Liver (tissue), 9 donors: ENCODE measurements around the gene E2F3. TPM values are rescaled to one million over a fixed set of nuclear protein-coding genes. Genes with fewer than 3 reads are reported as not detected.

Source experiments
- DNase-seq: peaks from one replicate; pipeline ENCODE4 v3.0.0-alpha.2; 2017; ENCODE audit warnings: low spot score
- H3K27ac ChIP-seq, 2 donors: one replicate each; pipeline ENCODE4 v1.7.0; 2013; ENCODE audit warnings: inconsistent platforms in 2 of 2, low read length in 2 of 2, control low read depth in 1 of 2, low read depth in 1 of 2, mild to moderate bottlenecking in 1 of 2
- H3K27me3 ChIP-seq, 4 donors: one replicate each; pipeline versions ENCODE4 v1.6.1 to v1.7.0; 2013; ENCODE audit warnings: low read length in 3 of 4, inconsistent platforms in 1 of 4, mild to moderate bottlenecking in 1 of 4, moderate library complexity in 1 of 4; ENCODE audit not compliant: control insufficient read depth in 4 of 4, insufficient read depth in 4 of 4
- H3K36me3 ChIP-seq, 4 donors: one replicate each; pipeline versions ENCODE4 v1.6.1 to v1.7.0; 2013; ENCODE audit warnings: low read length in 3 of 4, mild to moderate bottlenecking in 3 of 4, low read depth in 1 of 4, moderate library complexity in 1 of 4; ENCODE audit not compliant: control insufficient read depth in 4 of 4, insufficient read depth in 3 of 4
- H3K4me1 ChIP-seq, 4 donors: one replicate each; pipeline versions ENCODE4 v1.6.1 to v1.7.0; 2013; ENCODE audit warnings: low read length in 3 of 4, mild to moderate bottlenecking in 3 of 4, moderate library complexity in 1 of 4; ENCODE audit not compliant: control insufficient read depth in 4 of 4, insufficient read depth in 4 of 4
- H3K4me3 ChIP-seq, 3 donors: one replicate each; pipeline versions ENCODE4 v1.6.1 to v1.7.0; 2013; ENCODE audit warnings: low read length in 3 of 3, control low read depth in 1 of 3, low read depth in 1 of 3, mild to moderate bottlenecking in 1 of 3
- H3K9ac ChIP-seq, 2 donors: one replicate each; pipeline ENCODE4 v1.7.0; 2013; ENCODE audit warnings: low read length in 2 of 2, mild to moderate bottlenecking in 2 of 2, moderate library complexity in 2 of 2, control low read depth in 1 of 2, low read depth in 1 of 2
- H3K9me3 ChIP-seq, 4 donors: one replicate each; pipeline versions ENCODE4 v1.6.1 to v1.7.0; 2013; ENCODE audit warnings: low read length in 3 of 4; ENCODE audit not compliant: control insufficient read depth in 4 of 4
- CTCF ChIP-seq: fragments of 150-350 bp; IDR thresholded peaks from 2 replicates; pipeline ENCODE4 v1.5.1; 2017; ENCODE audit warnings: improper control_type of control experiment, low read depth, low read length; ENCODE audit not compliant: missing input control
- EGR1 ChIP-seq, 2 donors: IDR thresholded peaks; 2 replicates each; pipeline ENCODE4 v1.6.1; 2016 to 2018; ENCODE audit warnings: antibody characterized with exemption in 2 of 2, low read depth in 2 of 2
- FOXA1 ChIP-seq: IDR thresholded peaks from 2 replicates; pipeline ENCODE4 v1.6.1; 2016; ENCODE audit warnings: antibody characterized with exemption
- FOXA2 ChIP-seq: IDR thresholded peaks from 2 replicates; pipeline ENCODE4 v1.6.1; 2016; ENCODE audit warnings: antibody characterized with exemption
- GABPA ChIP-seq, 2 donors: IDR thresholded peaks in 1 of 2; conservative IDR thresholded peaks in 1 of 2; 2 replicates each; pipeline ENCODE4 v1.6.1; 2016; ENCODE audit warnings: antibody characterized with exemption in 2 of 2, mild to moderate bottlenecking in 1 of 2, moderate library complexity in 1 of 2
- HNF4A ChIP-seq, 2 donors: conservative IDR thresholded peaks; 2 replicates each; pipeline ENCODE4 v1.6.1; 2016; ENCODE audit warnings: antibody characterized with exemption in 2 of 2, mild to moderate bottlenecking in 2 of 2
- HNF4G ChIP-seq: IDR thresholded peaks from 2 replicates; pipeline ENCODE4 v1.6.1; 2016; ENCODE audit warnings: antibody characterized with exemption
- JUND ChIP-seq, 2 donors: IDR thresholded peaks; 2 replicates each; pipeline ENCODE4 v1.6.1; 2016; ENCODE audit warnings: antibody characterized with exemption in 2 of 2
- MAX ChIP-seq: IDR thresholded peaks from 2 replicates; pipeline ENCODE4 v1.6.1; 2016; ENCODE audit warnings: antibody characterized with exemption
- NR2F2 ChIP-seq: IDR thresholded peaks from 2 replicates; pipeline ENCODE4 v1.6.1; 2016; ENCODE audit warnings: antibody characterized with exemption
- REST ChIP-seq: IDR thresholded peaks from 2 replicates; pipeline ENCODE4 v1.6.1; 2016; ENCODE audit warnings: antibody characterized with exemption, mild to moderate bottlenecking
- RXRA ChIP-seq, 2 donors: IDR thresholded peaks; 2 replicates each; pipeline ENCODE4 v1.6.1; 2017 to 2018; ENCODE audit warnings: antibody characterized with exemption in 2 of 2, mild to moderate bottlenecking in 1 of 2
- SP1 ChIP-seq: IDR thresholded peaks from 2 replicates; pipeline ENCODE4 v1.6.1; 2018; ENCODE audit warnings: antibody characterized with exemption, mild to moderate bottlenecking
- TAF1 ChIP-seq: conservative IDR thresholded peaks from 2 replicates; pipeline ENCODE4 v1.6.1; 2016; ENCODE audit warnings: antibody characterized with exemption, mild to moderate bottlenecking
- WGBS: extraction: QIAGEN DNeasy Blood & Tissue Kit; methylation state at CpG from one replicate; pipeline ENCODE4 v1.1.7; 2013; 5-methylcytosine and 5-hydroxymethylcytosine counted together
- polyA plus RNA-seq, 2 donors: library from polyadenylated mRNA; stranded (reverse) in 1 of 2; unstranded in 1 of 2; fragments of 200-250 nt in 1 of 2; fragments of >200 nt in 1 of 2; fragmentation: Nextera tagmentation in 1 of 2; extraction: Ambion mirVana in 1 of 2; gene quantifications; one replicate each; pipeline versions ENCODE4 v1.2.1 to v1.2.3, GENCODE V29; 2013 to 2015
- total RNA-seq, 2 donors: library from RNA; depleted of rRNA; stranded (reverse); fragments of >200 nt; gene quantifications; one replicate each; pipeline ENCODE4 v1.2.3, GENCODE V29; 2014
- TF ChIP-seq, protein P1 (sequence below): IDR thresholded peaks from 2 replicates; pipeline ENCODE4 v1.6.1; 2016; ENCODE audit warnings: antibody characterized with exemption
- TF ChIP-seq, protein P2 (sequence below): IDR thresholded peaks from 2 replicates; pipeline ENCODE4 v1.6.1; 2016; ENCODE audit warnings: antibody characterized with exemption
- donor health status: healthy.
- donor health status: healthy.
- donor health status: healthy.
- donor health status: healthy.
- donor health status: healthy.

E2F3 gene
- total and polyA plus RNA-seq, 4 donors: 1.4 to 5.0 (median 1.9) TPM

DNA sequence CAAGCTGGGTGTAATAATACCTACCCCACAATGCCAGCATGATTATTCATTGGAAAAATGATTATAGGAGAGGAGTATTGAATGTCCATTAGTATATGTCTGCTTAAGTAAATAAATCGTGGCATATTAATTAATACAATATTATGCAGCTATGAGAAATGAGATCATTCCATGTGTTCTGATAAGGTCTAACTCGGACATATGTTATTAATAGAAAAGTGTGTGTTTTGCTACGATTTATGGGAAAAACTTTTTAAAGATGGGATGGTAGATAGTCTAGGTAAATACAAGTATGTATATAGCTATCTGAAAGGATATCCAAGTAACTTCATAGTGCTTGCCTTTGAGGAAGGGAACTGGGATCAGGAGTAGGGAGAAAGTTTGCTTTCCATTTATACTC, 71.1 kb downstream of the E2F3 start:
- WGBS: 94% methylated on average over 3 of the region's 3 CpGs
- DNase-seq: no peak
- no peaks in the 10 kb centered on the region for H3K36me3 ChIP-seq
- no peak overlapping the region for H3K4me3 ChIP-seq
- no peaks in the 10 kb centered on the region for H3K9me3 ChIP-seq
- H3K27me3 ChIP-seq: no peaks in the 10 kb centered on the region
- no peaks in the 10 kb centered on the region for H3K4me1 ChIP-seq
- no peak overlapping the region for H3K27ac ChIP-seq
- TF ChIP-seq SP1 (no peak), RXRA (IDR thresholded peaks at IDR 0.05) (no peak), MAX (no peak), REST (no peak), EGR1 (IDR thresholded peaks at IDR 0.05; ENCODE audit: low read depth in 2 of 2) (no peak), CTCF (no peak), HNF4G (no peak), NR2F2 (no peak), FOXA2 (no peak), HNF4A (conservative IDR thresholded peaks at IDR 0.05) (no peak)
- TF ChIP-seq, protein P1, sequence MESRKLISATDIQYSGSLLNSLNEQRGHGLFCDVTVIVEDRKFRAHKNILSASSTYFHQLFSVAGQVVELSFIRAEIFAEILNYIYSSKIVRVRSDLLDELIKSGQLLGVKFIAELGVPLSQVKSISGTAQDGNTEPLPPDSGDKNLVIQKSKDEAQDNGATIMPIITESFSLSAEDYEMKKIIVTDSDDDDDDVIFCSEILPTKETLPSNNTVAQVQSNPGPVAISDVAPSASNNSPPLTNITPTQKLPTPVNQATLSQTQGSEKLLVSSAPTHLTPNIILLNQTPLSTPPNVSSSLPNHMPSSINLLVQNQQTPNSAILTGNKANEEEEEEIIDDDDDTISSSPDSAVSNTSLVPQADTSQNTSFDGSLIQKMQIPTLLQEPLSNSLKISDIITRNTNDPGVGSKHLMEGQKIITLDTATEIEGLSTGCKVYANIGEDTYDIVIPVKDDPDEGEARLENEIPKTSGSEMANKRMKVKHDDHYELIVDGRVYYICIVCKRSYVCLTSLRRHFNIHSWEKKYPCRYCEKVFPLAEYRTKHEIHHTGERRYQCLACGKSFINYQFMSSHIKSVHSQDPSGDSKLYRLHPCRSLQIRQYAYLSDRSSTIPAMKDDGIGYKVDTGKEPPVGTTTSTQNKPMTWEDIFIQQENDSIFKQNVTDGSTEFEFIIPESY: no peak
- no peak overlapping the region for H3K9ac ChIP-seq

DNA sequence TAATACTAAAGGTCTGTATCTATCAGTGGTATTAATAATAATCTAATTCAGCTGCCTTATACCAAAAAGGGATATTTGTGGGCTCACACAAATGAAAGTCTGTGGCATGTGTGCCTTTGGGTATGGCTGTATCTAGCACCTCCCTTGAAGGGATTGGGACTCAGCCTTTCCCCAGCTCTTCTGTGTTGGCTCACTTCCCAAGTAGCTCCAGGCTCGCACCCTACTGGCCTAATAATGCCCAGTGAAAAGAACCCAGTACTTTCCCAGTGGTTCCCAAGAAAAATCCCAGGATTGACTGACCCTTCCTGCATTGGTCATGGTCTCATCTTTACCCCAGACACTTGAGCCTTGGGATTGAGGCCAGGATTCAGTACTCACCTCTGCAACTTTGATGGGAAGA, 71.8 kb downstream of the E2F3 start:
- Histone ChIP-seq H3K27me3 (no peaks in the 10 kb centered on the region), H3K9ac (no peak overlapping the region), H3K27ac (no peak overlapping the region), H3K4me3 (no peak overlapping the region), H3K4me1 (no peaks in the 10 kb centered on the region), H3K36me3 (no peaks in the 10 kb centered on the region), H3K9me3 (no peaks in the 10 kb centered on the region)
- WGBS: 98% methylated on average over 1 of the region's 1 CpG
- TF ChIP-seq HNF4G (no peak), HNF4A (conservative IDR thresholded peaks at IDR 0.05) (no peak), TAF1 (no peak), FOXA1 (no peak), JUND (IDR thresholded peaks at IDR 0.05) (no peak), GABPA (IDR thresholded peaks at IDR 0.05 in 1 of 2, conservative IDR thresholded peaks at IDR 0.05 in 1 of 2) (no peak), CTCF (no peak), MAX (no peak), EGR1 (IDR thresholded peaks at IDR 0.05; ENCODE audit: low read depth in 2 of 2) (no peak), SP1 (no peak), RXRA (IDR thresholded peaks at IDR 0.05) (no peak)
- TF ChIP-seq, protein P2, sequence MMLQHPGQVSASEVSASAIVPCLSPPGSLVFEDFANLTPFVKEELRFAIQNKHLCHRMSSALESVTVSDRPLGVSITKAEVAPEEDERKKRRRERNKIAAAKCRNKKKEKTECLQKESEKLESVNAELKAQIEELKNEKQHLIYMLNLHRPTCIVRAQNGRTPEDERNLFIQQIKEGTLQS: no peak
- DNase-seq: no peak
